K562 (cell line): ENCODE results near the gene NKAIN1. TPM values are rescaled to one million over a fixed set of nuclear protein-coding genes. Genes with fewer than 3 reads are reported as not detected.

Source experiments
- ATAC-seq: fragments of 200-7000 bp; cut with Tn5 transposase; 3 replicates; pipeline ENCODE4 v1.9.1; 2020; ENCODE audit warnings: moderate library complexity
- BruUV-seq: library from RNA; stranded (reverse); fragments of 400-500 nt; replicated peaks from 2 replicates; lab custom pipeline; 2021; lab: Mats Ljungman, UMichigan
- CTCF ChIA-PET: fragments of 300-600 bp; formaldehyde crosslinking; extraction: SDS; loops from one replicate; lab custom pipeline; 2021; ENCODE audit warnings: low intra/inter-chr PET ratio; lab: Yijun Ruan, JAX
- POLR2A ChIA-PET: fragments of 300-600, 350-650 bp; sonication (Branson Sonifier 250); formaldehyde crosslinking; extraction: SDS; loops from one replicate; lab custom pipeline; 2021; ENCODE audit warnings: antibody characterized with exemption, inconsistent platforms; lab: Yijun Ruan, JAX
- DNase-seq, 4 experiments: peaks; one replicate each; pipeline versions ENCODE4 v3.0.0 to v3.0.0-alpha.2; 2011 to 2018; ENCODE audit warnings: low spot score in 3 of 4, mixed read lengths in 3 of 4; ENCODE audit errors: extremely low read depth in 1 of 4
- FAIRE-seq: peaks from 2 replicates; lab custom pipeline; 2011; peaks lifted over from hg19 to GRCh38; lab: Jason Lieb, UNC
- H2AFZ ChIP-seq: 2 replicates; pipeline ENCODE4 v1.6.0; 2011; ENCODE audit warnings: low read depth, low read length, control low read depth, inconsistent platforms
- H3K27ac ChIP-seq: fragments of 200-600 bp; 3 replicates; pipeline ENCODE4 v1.8.0; 2011; ENCODE audit warnings: low read depth, mild to moderate bottlenecking, control low read depth, inconsistent platforms, low read length, moderate library complexity, mixed read lengths; ENCODE audit errors: extremely low read depth
- H3K27me3 ChIP-seq, 2 experiments: fragments of 300-600 bp in 1 of 2; 2 replicates in 1 of 2; 3 replicates in 1 of 2; pipeline versions ENCODE4 v1.6.0 to v1.8.0; 2011; ENCODE audit warnings: inconsistent platforms in 2 of 2, low read length in 2 of 2, mild to moderate bottlenecking in 1 of 2, mixed read lengths in 1 of 2, moderate library complexity in 1 of 2; ENCODE audit not compliant: control insufficient read depth in 2 of 2, insufficient read depth in 2 of 2
- H3K36me3 ChIP-seq: fragments of 300-600 bp; 3 replicates; pipeline ENCODE4 v1.8.0; 2011; ENCODE audit warnings: mild to moderate bottlenecking, low read length, inconsistent platforms; ENCODE audit not compliant: control insufficient read depth, insufficient read depth
- H3K4me1 ChIP-seq, 2 experiments: fragments of 200-600 bp in 1 of 2; replicated peaks in 1 of 2; 2 replicates in 1 of 2; 3 replicates in 1 of 2; pipeline versions ENCODE4 v1.5.1 to v1.8.0; 2011; ENCODE audit warnings: inconsistent platforms in 2 of 2, low read length in 2 of 2, mild to moderate bottlenecking in 1 of 2, mixed read lengths in 1 of 2, moderate library complexity in 1 of 2; ENCODE audit not compliant: control insufficient read depth in 2 of 2, insufficient read depth in 2 of 2
- H3K4me2 ChIP-seq: 2 replicates; pipeline ENCODE4 v1.6.1; 2011; ENCODE audit warnings: low read length, control low read depth, inconsistent platforms, mixed read lengths; ENCODE audit not compliant: insufficient read depth
- H3K4me3 ChIP-seq: fragments of 200-600 bp; sonication (generic), shearing (Covaris generic); 2 replicates; pipeline ENCODE4 v1.5.1; 2016; ENCODE audit warnings: control low read depth, inconsistent platforms
- H3K79me2 ChIP-seq: fragments of 200-600 bp; 3 replicates; pipeline ENCODE4 v1.8.0; 2011; ENCODE audit warnings: low read length, inconsistent platforms; ENCODE audit not compliant: control insufficient read depth, insufficient read depth
- H3K9ac ChIP-seq, 2 experiments: 2 replicates each; pipeline versions ENCODE4 v1.6.0 to v1.6.1; 2011; ENCODE audit warnings: low read depth in 2 of 2, low read length in 2 of 2, control low read depth in 1 of 2, inconsistent platforms in 1 of 2, mild to moderate bottlenecking in 1 of 2, mixed read lengths in 1 of 2; ENCODE audit not compliant: insufficient read depth in 1 of 2
- H3K9me1 ChIP-seq: one replicate; pipeline ENCODE4 v1.6.0; 2011; ENCODE audit warnings: inconsistent platforms, mild to moderate bottlenecking, low read length, moderate library complexity; ENCODE audit not compliant: control insufficient read depth, insufficient read depth
- H3K9me3 ChIP-seq: replicated peaks from 2 replicates; pipeline ENCODE4 v1.5.1; 2011; ENCODE audit warnings: low read depth, low read length, inconsistent platforms; ENCODE audit not compliant: control insufficient read depth, insufficient read depth
- H4K20me1 ChIP-seq: replicated peaks from 2 replicates; pipeline ENCODE4 v1.6.1; 2011; ENCODE audit warnings: low read length, inconsistent platforms, mixed read lengths; ENCODE audit not compliant: control insufficient read depth, insufficient read depth
- BACH1 ChIP-seq: fragments of 200-800 bp; sonication (Bioruptor generic); IDR thresholded peaks from 2 replicates; pipeline ENCODE4 v1.6.1; 2016; ENCODE audit warnings: missing genetic modification characterization, missing compliant biosample characterization
- FOXJ2 ChIP-seq: fragments of 200-800 bp; sonication (Bioruptor generic); IDR thresholded peaks from 2 replicates; pipeline ENCODE4 v1.6.1; 2016; ENCODE audit warnings: missing genetic modification characterization, missing compliant biosample characterization
- HMG20A ChIP-seq: fragments of 450-650 bp; formaldehyde crosslinking; conservative IDR thresholded peaks from 2 replicates; pipeline ENCODE4 v1.4.0; 2020; ENCODE audit warnings: mild to moderate bottlenecking, mixed read lengths
- HNRNPL ChIP-seq: fragments of 200-400 bp; formaldehyde crosslinking; IDR thresholded peaks from 2 replicates; pipeline ENCODE4 v1.6.1; 2017; ENCODE audit warnings: low read depth, mild to moderate bottlenecking, low read length
- POLR3A ChIP-seq: IDR thresholded peaks from 2 replicates; pipeline ENCODE4 v1.6.1; 2011; ENCODE audit warnings: borderline replicate concordance, mild to moderate bottlenecking, moderate library complexity; ENCODE audit not compliant: insufficient read length, insufficient read depth; ENCODE audit errors: extremely low read depth
- ZBTB17 ChIP-seq: fragments of 450-650 bp; formaldehyde crosslinking; IDR thresholded peaks from 2 replicates; pipeline ENCODE4 v1.4.0; 2020; ENCODE audit warnings: mild to moderate bottlenecking
- ZNF121 ChIP-seq: sonication (generic); formaldehyde crosslinking; conservative IDR thresholded peaks from 2 replicates; pipeline ENCODE4 v1.8.0; 2022; ENCODE audit warnings: missing genetic modification reagents
- WGBS: fragments of 100-300 bp; shearing (Covaris generic); methylation state at CpG from one replicate; pipeline ENCODE4 v1.1.6; 2016; ENCODE audit warnings: low coverage, mixed read lengths; ENCODE audit not compliant: insufficient coverage; ENCODE audit errors: missing lambda C conversion rate; 5-methylcytosine and 5-hydroxymethylcytosine counted together
- in situ Hi-C: fragments of 300-500 bp; cut with MboI; formaldehyde crosslinking; loops from 4 replicates; pipeline ENCODE4 v1.15.0; 2018; ENCODE audit warnings: inconsistent platforms, mixed read lengths
- intact Hi-C: fragments of 100-400 bp; cut with micrococcal nuclease; formaldehyde crosslinking; loops from 2 replicates; pipeline ENCODE4 v1.14.2; 2022
- polyA plus RNA-seq, 8 experiments: library from polyadenylated mRNA; depleted of rRNA in 4 of 8; stranded (reverse) in 5 of 8; unstranded in 3 of 8; fragments of >200 nt; fragmentation: Nextera tagmentation in 2 of 8; fragmentation: Illumina TruSeq in 1 of 8; extraction: Ambion mirVana in 2 of 8; extraction: Trizol in 1 of 8; gene quantifications; 2 replicates each; pipeline versions ENCODE4 v1.2.1 to v1.2.3, GENCODE V29; 2011 to 2014; ENCODE audit warnings: inconsistent platforms in 1 of 8, missing spikeins in 1 of 8
- total RNA-seq, 7 experiments: library from RNA; depleted of rRNA in 6 of 7; stranded (reverse); fragments of >200 nt in 6 of 7; fragmentation: Illumina TruSeq in 2 of 7; extraction: Trizol in 2 of 7; gene quantifications; 2 replicates each; pipeline versions ENCODE4 v1.2.1 to v1.2.3, GENCODE V29; 2011 to 2021; ENCODE audit warnings: low replicate concordance in 1 of 7
- TF ChIP-seq, protein P1 (sequence below): fragments of 250-450 bp; sonication (Bioruptor Pico); IDR thresholded peaks from 2 replicates; pipeline ENCODE4 v1.5.0; 2021
- TF ChIP-seq, protein P2 (sequence below), 3 experiments: IDR thresholded peaks in 2 of 3; conservative IDR thresholded peaks in 1 of 3; 2 replicates each; pipeline ENCODE4 v1.5.1; 2011 to 2012; ENCODE audit warnings: low read length in 3 of 3, mild to moderate bottlenecking in 3 of 3, control low read depth in 2 of 3, improper control_type of control experiment in 1 of 3, inconsistent platforms in 1 of 3, low read depth in 1 of 3, mixed read lengths in 1 of 3, moderate library complexity in 1 of 3; ENCODE audit not compliant: insufficient read depth in 2 of 3
- TF ChIP-seq, protein P3 (sequence below): fragments of 250-450 bp; sonication (Bioruptor Pico); IDR thresholded peaks from 2 replicates; pipeline ENCODE4 v1.4.0; 2020; ENCODE audit warnings: borderline replicate concordance
- TF ChIP-seq, protein P4 (sequence below), 2 experiments: fragments of 250-450 bp in 1 of 2; fragments of 450-650 bp in 1 of 2; sonication (Bioruptor Pico) in 1 of 2; IDR thresholded peaks; 2 replicates each; pipeline versions ENCODE4 v1.6.1 to v1.8.0; 2016 to 2021; ENCODE audit warnings: mild to moderate bottlenecking in 2 of 2, moderate library complexity in 2 of 2, missing compliant biosample characterization in 1 of 2, missing genetic modification characterization in 1 of 2

Gene NKAIN1
- total and polyA plus RNA-seq, 9 of the 15 experiments (the other 6 are each of a cell fraction or from before 2014, with no cell fraction given), result 0.03 to 0.22 (median 0.04) TPM; not detected in 3

DNA sequence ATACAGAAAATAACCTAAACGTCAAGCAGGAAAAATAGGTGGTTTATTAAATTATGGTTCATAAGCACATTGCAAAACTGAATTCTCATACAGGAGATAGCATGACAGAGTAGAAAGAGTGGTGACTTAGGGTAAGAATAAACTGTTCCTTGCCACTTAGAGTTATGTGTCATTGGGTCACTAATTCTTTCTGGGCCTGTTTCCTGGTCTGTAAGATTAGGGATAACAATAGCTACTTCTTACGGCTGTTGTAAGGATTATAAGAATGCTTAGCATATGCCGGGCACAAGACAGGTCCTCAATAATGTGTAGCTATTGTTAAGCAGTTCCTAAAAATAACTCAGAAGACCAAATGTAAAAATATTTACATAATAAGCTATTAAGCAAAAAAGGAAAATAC, 32.7 kb upstream of the NKAIN1 start:
- POLR2A ChIA-PET, result interaction anchor here (0.6 to 1.4 kb wide), 3 partner anchors 10 to 22 kb away, joined by 4 to 5 read pairs (median 5); no protein-coding TSS in a partner anchor
- H3K9ac ChIP-seq, result no peak overlapping the region
- ATAC-seq, result no peak
- CTCF ChIA-PET, result no interaction called here
- TF ChIP-seq FOXJ2 (tag), result no peak
- TF ChIP-seq, protein P1, sequence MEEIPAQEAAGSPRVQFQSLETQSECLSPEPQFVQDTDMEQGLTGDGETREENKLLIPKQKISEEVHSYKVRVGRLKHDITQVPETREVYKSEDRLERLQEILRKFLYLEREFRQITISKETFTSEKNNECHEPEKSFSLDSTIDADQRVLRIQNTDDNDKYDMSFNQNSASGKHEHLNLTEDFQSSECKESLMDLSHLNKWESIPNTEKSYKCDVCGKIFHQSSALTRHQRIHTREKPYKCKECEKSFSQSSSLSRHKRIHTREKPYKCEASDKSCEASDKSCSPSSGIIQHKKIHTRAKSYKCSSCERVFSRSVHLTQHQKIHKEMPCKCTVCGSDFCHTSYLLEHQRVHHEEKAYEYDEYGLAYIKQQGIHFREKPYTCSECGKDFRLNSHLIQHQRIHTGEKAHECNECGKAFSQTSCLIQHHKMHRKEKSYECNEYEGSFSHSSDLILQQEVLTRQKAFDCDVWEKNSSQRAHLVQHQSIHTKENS, result no peak
- TF ChIP-seq HMG20A, result no peak
- no peak for TF ChIP-seq HNRNPL
- TF ChIP-seq, protein P2, sequence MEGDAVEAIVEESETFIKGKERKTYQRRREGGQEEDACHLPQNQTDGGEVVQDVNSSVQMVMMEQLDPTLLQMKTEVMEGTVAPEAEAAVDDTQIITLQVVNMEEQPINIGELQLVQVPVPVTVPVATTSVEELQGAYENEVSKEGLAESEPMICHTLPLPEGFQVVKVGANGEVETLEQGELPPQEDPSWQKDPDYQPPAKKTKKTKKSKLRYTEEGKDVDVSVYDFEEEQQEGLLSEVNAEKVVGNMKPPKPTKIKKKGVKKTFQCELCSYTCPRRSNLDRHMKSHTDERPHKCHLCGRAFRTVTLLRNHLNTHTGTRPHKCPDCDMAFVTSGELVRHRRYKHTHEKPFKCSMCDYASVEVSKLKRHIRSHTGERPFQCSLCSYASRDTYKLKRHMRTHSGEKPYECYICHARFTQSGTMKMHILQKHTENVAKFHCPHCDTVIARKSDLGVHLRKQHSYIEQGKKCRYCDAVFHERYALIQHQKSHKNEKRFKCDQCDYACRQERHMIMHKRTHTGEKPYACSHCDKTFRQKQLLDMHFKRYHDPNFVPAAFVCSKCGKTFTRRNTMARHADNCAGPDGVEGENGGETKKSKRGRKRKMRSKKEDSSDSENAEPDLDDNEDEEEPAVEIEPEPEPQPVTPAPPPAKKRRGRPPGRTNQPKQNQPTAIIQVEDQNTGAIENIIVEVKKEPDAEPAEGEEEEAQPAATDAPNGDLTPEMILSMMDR (IDR thresholded peaks at IDR 0.05 in 2 of 3, conservative IDR thresholded peaks at IDR 0.05 in 1 of 3; ENCODE audit: insufficient read depth in 2 of 3, low read depth in 1 of 3, low read length in 3 of 3), result no peak
- TF ChIP-seq, protein P3, sequence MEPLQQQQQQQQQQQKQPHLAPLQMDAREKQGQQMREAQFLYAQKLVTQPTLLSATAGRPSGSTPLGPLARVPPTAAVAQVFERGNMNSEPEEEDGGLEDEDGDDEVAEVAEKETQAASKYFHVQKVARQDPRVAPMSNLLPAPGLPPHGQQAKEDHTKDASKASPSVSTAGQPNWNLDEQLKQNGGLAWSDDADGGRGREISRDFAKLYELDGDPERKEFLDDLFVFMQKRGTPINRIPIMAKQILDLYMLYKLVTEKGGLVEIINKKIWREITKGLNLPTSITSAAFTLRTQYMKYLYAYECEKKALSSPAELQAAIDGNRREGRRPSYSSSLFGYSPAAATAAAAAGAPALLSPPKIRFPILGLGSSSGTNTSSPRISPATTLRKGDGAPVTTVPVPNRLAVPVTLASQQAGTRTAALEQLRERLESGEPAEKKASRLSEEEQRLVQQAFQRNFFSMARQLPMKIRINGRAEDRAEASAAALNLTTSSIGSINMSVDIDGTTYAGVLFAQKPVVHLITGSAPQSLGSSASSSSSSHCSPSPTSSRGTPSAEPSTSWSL (CRISPR knock-in tag), result no peak
- TF ChIP-seq BACH1, result no peak
- no peak for TF ChIP-seq ZNF121 (CRISPR knock-in tag)
- no peak for TF ChIP-seq ZBTB17 (CRISPR knock-in tag)
- TF ChIP-seq POLR3A, result no peak
- TF ChIP-seq, protein P4, sequence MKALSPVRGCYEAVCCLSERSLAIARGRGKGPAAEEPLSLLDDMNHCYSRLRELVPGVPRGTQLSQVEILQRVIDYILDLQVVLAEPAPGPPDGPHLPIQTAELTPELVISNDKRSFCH (CRISPR knock-in tag; IDR thresholded peaks at IDR 0.05), result no peak
- TF ChIP-seq, protein P4 (tag; IDR thresholded peaks at IDR 0.05), result no peak
- TF ChIP-seq, all 486 proteins: peak for 0
- Histone ChIP-seq H3K36me3 (peaks cover 91% of the 10 kb centered on the region), H3K4me3 (no peak overlapping the region), H3K9me1 (no peaks in the 10 kb centered on the region), H3K27ac (no peak overlapping the region), H3K4me2 (no peak overlapping the region), H4K20me1 (no peaks in the 10 kb centered on the region), H3K4me1 (no peaks in the 10 kb centered on the region), H3K79me2 (peaks cover 3% of the 10 kb centered on the region; the same call in 1 of the 3 replicates), H3K9me3 (no peaks in the 10 kb centered on the region), H3K27me3 (no peaks in the 10 kb centered on the region), H2AFZ (no peak overlapping the region)
- no TSS peak for BruUV-seq
- in situ Hi-C loops (no loop called here), intact Hi-C loops (no loop called here)
- FAIRE-seq (no peak), DNase-seq (no peak)
- WGBS, result 84% methylated on average over 3 of the region's 3 CpGs
